Spinal cord (tissue), 10 donors: ENCODE measurements around the gene VWA3B. TPM values are rescaled to one million over a fixed set of nuclear protein-coding genes. Genes with fewer than 3 reads are reported as not detected.

Source experiments
- DNase-seq, 6 donors: peaks; one replicate each; pipeline versions ENCODE4 v3.0.0 to v3.0.0-alpha.2; 2013 to 2015; ENCODE audit warnings: low spot score in 6 of 6, low read depth in 4 of 6
- H3K27ac ChIP-seq: one replicate; pipeline ENCODE4 v1.5.1; 2013; ENCODE audit warnings: low read depth, low read length, control low read depth
- H3K27me3 ChIP-seq: one replicate; pipeline ENCODE4 v1.6.1; 2013; ENCODE audit warnings: low read length; ENCODE audit not compliant: control insufficient read depth, insufficient read depth
- H3K36me3 ChIP-seq: one replicate; pipeline ENCODE4 v1.6.1; 2013; ENCODE audit warnings: low read length; ENCODE audit not compliant: control insufficient read depth, insufficient read depth
- H3K4me1 ChIP-seq: one replicate; pipeline ENCODE4 v1.6.1; 2013; ENCODE audit warnings: low read length; ENCODE audit not compliant: control insufficient read depth, insufficient read depth
- H3K4me3 ChIP-seq: one replicate; pipeline ENCODE4 v1.5.1; 2013; ENCODE audit warnings: low read depth, low read length, control low read depth
- H3K9me3 ChIP-seq: one replicate; pipeline ENCODE4 v1.6.1; 2013; ENCODE audit warnings: low read length; ENCODE audit not compliant: control insufficient read depth, insufficient read depth
- WGBS: methylation state at CpG from one replicate; pipeline ENCODE4 v1.1.5; 2013; ENCODE audit warnings: missing lambda C conversion rate; ENCODE audit not compliant: insufficient coverage; 5-methylcytosine and 5-hydroxymethylcytosine counted together
- polyA plus RNA-seq, 2 donors: library from polyadenylated mRNA; unstranded; fragments of 120-200 nt; gene quantifications; one replicate each; pipeline ENCODE4 v1.2.1, GENCODE V29; 2013; ENCODE audit not compliant: insufficient read length in 2 of 2
- total RNA-seq, 2 donors: library from RNA; depleted of rRNA in 1 of 2; stranded (reverse); fragments of 120-200 nt in 1 of 2; fragments of >200 nt in 1 of 2; gene quantifications; one replicate each; pipeline versions ENCODE4 v1.2.3 to v1.2.4, GENCODE V29; 2013 to 2014
- donor health status: healthy.

The VWA3B gene
- total and polyA plus RNA-seq, 4 donors: 1.5 to 5.9 (median 3.3) TPM

DNA sequence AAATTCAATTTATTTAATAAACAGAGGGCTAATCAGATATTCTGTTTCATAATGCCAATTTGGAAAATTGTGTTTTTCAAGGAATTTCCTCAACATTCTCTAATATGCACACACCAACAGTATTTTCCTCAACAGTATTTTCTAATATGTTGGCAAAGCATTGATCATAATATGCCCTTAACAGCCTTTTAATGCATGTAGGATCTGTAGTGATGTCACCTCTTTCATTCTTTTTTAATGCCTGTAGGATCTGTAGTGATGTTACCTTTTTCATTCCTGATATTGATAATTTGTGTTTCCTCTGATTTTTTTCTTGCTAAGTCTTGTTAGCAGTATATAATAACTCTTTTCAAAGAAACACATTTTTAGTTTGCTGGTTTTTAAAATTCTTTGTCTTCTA, 15.9 kb downstream of the VWA3B start:
- Histone ChIP-seq H3K36me3 (no peaks in the 10 kb centered on the region), H3K9me3 (peaks cover 9% of the 10 kb centered on the region), H3K27me3 (no peaks in the 10 kb centered on the region), H3K27ac (no peak overlapping the region), H3K4me3 (no peak overlapping the region), H3K4me1 (no peaks in the 10 kb centered on the region)
- DNase-seq: no peak

DNA sequence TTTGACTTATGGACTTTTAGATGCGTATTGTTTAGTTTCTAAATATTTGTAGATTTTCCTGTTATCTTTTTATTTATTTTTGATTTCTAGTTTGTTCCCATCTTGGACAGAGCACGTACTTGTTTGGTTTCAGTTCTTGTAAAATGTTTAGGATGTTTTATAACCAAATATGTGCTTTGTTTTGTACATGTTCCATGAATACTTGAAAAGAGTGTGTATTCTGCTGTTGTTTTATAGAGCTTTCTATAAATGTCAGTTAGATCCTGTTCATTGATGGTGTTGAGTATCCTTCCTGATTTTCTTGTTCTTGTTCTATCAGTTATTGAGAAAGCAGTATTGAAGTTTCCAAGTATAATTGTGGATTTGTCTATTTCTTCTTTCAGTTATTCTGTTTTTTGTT, 21.1 kb downstream of the VWA3B start:
- Histone ChIP-seq H3K27ac (no peak overlapping the region), H3K27me3 (no peaks in the 10 kb centered on the region), H3K36me3 (no peaks in the 10 kb centered on the region), H3K4me3 (no peak overlapping the region), H3K9me3 (peaks cover 4% of the 10 kb centered on the region), H3K4me1 (no peaks in the 10 kb centered on the region)
- DNase-seq: no peak
- no CpG with 5 or more reads among the region's 2 CpGs for WGBS

DNA sequence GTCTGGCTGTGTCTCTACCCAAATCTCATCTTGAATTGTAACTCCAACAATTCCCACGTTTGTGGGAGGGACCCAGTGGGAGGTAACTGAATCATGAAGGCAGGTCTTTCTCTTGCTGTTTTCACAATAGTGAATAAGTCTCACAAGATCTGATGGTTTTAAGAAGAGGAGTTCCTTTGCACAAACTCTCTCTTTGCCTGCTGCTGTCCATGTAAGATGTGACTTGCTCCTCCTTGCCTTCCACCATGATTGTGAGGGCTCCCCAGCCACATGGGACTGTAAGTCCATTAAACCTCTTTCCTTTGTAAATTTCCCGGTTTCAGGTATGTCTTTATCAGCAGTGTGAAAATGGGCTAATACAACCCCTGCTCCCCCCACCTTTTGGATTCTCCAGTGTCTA, 23.8 kb downstream of the VWA3B start:
- H3K4me3 ChIP-seq: no peak overlapping the region
- WGBS: no CpG with 5 or more reads among the region's 2 CpGs

DNA sequence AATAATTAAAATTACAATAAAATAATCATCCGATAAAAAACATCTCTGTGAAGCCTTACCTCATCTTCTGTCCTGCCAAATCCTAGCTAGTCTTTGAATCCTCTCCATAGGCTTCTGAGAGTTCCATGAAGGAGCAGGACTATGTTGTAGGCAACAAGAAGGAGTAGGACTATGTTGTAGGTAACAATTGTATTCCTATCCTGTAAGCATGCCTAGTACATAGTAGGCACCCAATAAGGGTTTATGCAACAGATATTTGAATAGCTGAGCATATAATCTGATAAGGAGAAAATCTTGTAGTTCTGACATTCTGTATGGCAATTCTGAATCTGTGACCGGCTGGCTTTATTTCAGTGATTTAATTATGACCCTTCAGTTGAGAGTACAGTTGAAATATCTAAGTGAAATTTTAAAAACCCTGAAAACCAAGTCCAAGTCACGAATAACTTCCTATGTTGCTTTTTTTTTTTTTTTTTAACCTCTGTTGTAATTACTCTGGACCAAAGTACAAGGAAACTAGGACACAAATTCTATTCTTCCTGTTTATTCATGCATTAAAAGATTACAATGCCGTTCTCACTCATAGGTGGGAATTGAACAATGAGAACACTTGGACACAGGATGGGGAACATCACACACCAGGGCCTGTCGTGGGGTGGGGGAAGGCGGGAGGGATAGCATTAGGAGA, 27.8 kb downstream of the VWA3B start:
- Histone ChIP-seq H3K27me3 (no peaks in the 10 kb centered on the region), H3K4me3 (no peak overlapping the region), H3K4me1 (no peaks in the 10 kb centered on the region), H3K36me3 (no peaks in the 10 kb centered on the region), H3K9me3 (peaks cover 2% of the 10 kb centered on the region), H3K27ac (no peak overlapping the region)
- no peak for DNase-seq
- 100% methylated on average over 1 of the region's 6 CpGs for WGBS

More for the DNA sequence above, 23.8 kb downstream of the VWA3B start:
- Histone ChIP-seq H3K36me3 (no peaks in the 10 kb centered on the region), H3K9me3 (peaks cover 2% of the 10 kb centered on the region), H3K27ac (no peak overlapping the region), H3K4me1 (no peaks in the 10 kb centered on the region), H3K27me3 (no peaks in the 10 kb centered on the region)
- no peak for DNase-seq

- H3K9me3 ChIP-seq: peaks cover 2% of the 10 kb centered on the region
- no peaks in the 10 kb centered on the region for H3K27me3 ChIP-seq
- H3K36me3 ChIP-seq: no peaks in the 10 kb centered on the region
- no peaks in the 10 kb centered on the region for H3K4me1 ChIP-seq
- 86% methylated on average over 3 of the region's 4 CpGs for WGBS
- H3K4me3 ChIP-seq: no peak overlapping the region
- DNase-seq: no peak
- no peak overlapping the region for H3K27ac ChIP-seq
Observed at GRCh38 chr2:98118161-98118560, 31.2 kb downstream of the VWA3B start.

DNA sequence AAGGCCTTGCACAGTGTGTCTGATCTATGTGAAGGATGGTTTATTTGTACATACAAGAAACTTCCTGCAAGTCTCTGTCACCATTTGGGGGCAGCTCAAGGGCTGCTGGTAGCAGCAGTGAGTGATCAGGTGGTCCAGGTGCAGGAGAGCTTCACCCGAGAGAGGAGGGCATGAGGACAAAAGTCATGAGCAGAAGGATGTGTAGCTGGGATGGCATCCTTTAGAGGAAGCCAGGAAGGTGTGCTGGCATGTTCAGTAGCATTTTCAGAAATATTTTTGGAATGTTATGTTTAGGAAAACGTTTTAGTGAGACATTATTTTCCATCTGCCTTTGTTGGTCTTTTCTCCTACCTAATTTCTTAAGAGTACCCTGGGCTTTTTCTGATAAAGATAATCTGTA, 31.9 kb downstream of the VWA3B start:
- Histone ChIP-seq H3K27me3 (no peaks in the 10 kb centered on the region), H3K4me1 (no peaks in the 10 kb centered on the region), H3K4me3 (no peak overlapping the region), H3K36me3 (no peaks in the 10 kb centered on the region), H3K9me3 (no peaks in the 10 kb centered on the region), H3K27ac (no peak overlapping the region)
- DNase-seq: no peak
- WGBS: 90% methylated on average over 1 of the region's 2 CpGs

- no peak for DNase-seq
- H3K27ac ChIP-seq: no peak overlapping the region
- no peaks in the 10 kb centered on the region for H3K27me3 ChIP-seq
- 46% methylated on average over 8 of the region's 8 CpGs for WGBS
- no peaks in the 10 kb centered on the region for H3K4me1 ChIP-seq
- no peaks in the 10 kb centered on the region for H3K9me3 ChIP-seq
- H3K36me3 ChIP-seq: no peaks in the 10 kb centered on the region
- no peak overlapping the region for H3K4me3 ChIP-seq
Observed at GRCh38 chr2:98121149-98121548, 34.2 kb downstream of the VWA3B start.

GRCh38 chr2:98122524-98122923, 35.6 kb downstream of the VWA3B start:
- Histone ChIP-seq H3K4me1 (peaks cover 4% of the 10 kb centered on the region), H3K4me3 (no peak overlapping the region), H3K27me3 (no peaks in the 10 kb centered on the region), H3K9me3 (no peaks in the 10 kb centered on the region), H3K27ac (no peak overlapping the region), H3K36me3 (no peaks in the 10 kb centered on the region)
- DNase-seq: no peak
- WGBS: 70% methylated on average over 2 of the region's 3 CpGs

GRCh38 chr2:98123286-98123685, 36.3 kb downstream of the VWA3B start:
- no peaks in the 10 kb centered on the region for H3K9me3 ChIP-seq
- H3K36me3 ChIP-seq: no peaks in the 10 kb centered on the region
- peaks cover 7% of the 10 kb centered on the region for H3K4me1 ChIP-seq
- no peaks in the 10 kb centered on the region for H3K27me3 ChIP-seq
- no peak for DNase-seq
- no peak overlapping the region for H3K4me3 ChIP-seq
- H3K27ac ChIP-seq: no peak overlapping the region
- 54% methylated on average over 7 of the region's 8 CpGs for WGBS

GRCh38 chr2:98126061-98126460, 39.1 kb downstream of the VWA3B start:
- no peak overlapping the region for H3K27ac ChIP-seq
- 97% methylated on average over 4 of the region's 5 CpGs for WGBS

More at GRCh38 chr2:98126061-98126460, 39.1 kb downstream of the VWA3B start:
- no peaks in the 10 kb centered on the region for H3K36me3 ChIP-seq
- DNase-seq: no peak
- H3K9me3 ChIP-seq: no peaks in the 10 kb centered on the region
- no peak overlapping the region for H3K4me3 ChIP-seq
- H3K27me3 ChIP-seq: no peaks in the 10 kb centered on the region
- peaks cover 7% of the 10 kb centered on the region for H3K4me1 ChIP-seq
